ENCODE results near the gene ALLC.

DNA sequence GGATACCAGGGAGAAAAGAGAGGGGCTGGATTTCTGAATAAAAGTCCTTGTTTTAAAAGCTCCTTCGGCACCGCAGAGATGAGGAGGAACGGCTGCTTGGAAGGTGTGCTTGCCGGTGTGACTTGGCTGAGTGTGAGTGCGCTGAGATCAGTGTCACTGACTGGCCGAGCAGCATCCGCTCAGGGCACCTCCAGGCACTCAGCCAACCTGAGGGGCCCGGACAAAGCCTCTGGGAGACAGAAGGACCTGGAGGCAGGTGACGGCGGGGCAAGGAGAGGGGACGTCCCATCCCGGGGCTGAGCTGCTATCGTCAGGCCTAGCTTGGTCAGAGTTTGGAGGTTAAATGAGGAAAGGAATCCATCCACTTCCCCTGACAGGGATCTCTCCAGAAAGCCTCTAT is 16.8 kb upstream of the ALLC start:
- TF ChIP-seq, protein P1, sequence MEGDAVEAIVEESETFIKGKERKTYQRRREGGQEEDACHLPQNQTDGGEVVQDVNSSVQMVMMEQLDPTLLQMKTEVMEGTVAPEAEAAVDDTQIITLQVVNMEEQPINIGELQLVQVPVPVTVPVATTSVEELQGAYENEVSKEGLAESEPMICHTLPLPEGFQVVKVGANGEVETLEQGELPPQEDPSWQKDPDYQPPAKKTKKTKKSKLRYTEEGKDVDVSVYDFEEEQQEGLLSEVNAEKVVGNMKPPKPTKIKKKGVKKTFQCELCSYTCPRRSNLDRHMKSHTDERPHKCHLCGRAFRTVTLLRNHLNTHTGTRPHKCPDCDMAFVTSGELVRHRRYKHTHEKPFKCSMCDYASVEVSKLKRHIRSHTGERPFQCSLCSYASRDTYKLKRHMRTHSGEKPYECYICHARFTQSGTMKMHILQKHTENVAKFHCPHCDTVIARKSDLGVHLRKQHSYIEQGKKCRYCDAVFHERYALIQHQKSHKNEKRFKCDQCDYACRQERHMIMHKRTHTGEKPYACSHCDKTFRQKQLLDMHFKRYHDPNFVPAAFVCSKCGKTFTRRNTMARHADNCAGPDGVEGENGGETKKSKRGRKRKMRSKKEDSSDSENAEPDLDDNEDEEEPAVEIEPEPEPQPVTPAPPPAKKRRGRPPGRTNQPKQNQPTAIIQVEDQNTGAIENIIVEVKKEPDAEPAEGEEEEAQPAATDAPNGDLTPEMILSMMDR (IDR thresholded peaks at IDR 0.05; ENCODE audit: insufficient read depth, low read length, poor library complexity, severe bottlenecking) = no peak
- TF ChIP-seq EZH2phosphoT487 (conservative IDR thresholded peaks at IDR 0.05; ENCODE audit: low read length) = no peak
